Heart left ventricle (tissue), 16 donors: Measurements from ENCODE around the gene DDC. TPM values are rescaled to one million over a fixed set of nuclear protein-coding genes. Genes with fewer than 3 reads are reported as not detected.

ENCODE experiments used
- ATAC-seq, 4 donors: fragments of 200-7000 bp; cut with Tn5 transposase; one replicate each; pipeline ENCODE4 v1.9.1; 2020 to 2022; ENCODE audit warnings: moderate library complexity in 4 of 4, mild to moderate bottlenecking in 3 of 4, moderate number of reproducible peaks in 1 of 4
- DNase-seq, 5 donors: peaks; one replicate each; pipeline ENCODE4 v3.0.0-alpha.2; 2020
- H3K27ac ChIP-seq, 12 donors: fragments of 200-600 bp; sonication (generic) in 4 of 12; one replicate each; pipeline versions ENCODE4 v1.5.0 to v1.8.0; 2016 to 2022; ENCODE audit warnings: mild to moderate bottlenecking in 2 of 12
- H3K27me3 ChIP-seq, 9 donors: fragments of 200-600 bp; sonication (generic) in 2 of 9; one replicate each; pipeline versions ENCODE4 v1.5.1 to v1.8.0; 2016 to 2022; ENCODE audit warnings: mild to moderate bottlenecking in 3 of 9
- H3K36me3 ChIP-seq, 9 donors: fragments of 200-600 bp; sonication (generic) in 2 of 9; one replicate each; pipeline versions ENCODE4 v1.5.0 to v1.8.0; 2018 to 2022; ENCODE audit warnings: mild to moderate bottlenecking in 2 of 9
- H3K4me1 ChIP-seq, 12 donors: fragments of 200-600 bp; sonication (generic) in 4 of 12; one replicate each; pipeline versions ENCODE4 v1.5.0 to v1.8.0; 2016 to 2022; ENCODE audit warnings: mild to moderate bottlenecking in 3 of 12
- H3K4me3 ChIP-seq, 12 donors: fragments of 200-600 bp; sonication (generic) in 4 of 12; one replicate each; pipeline versions ENCODE4 v1.5.0 to v1.8.0; 2017 to 2022; ENCODE audit warnings: mild to moderate bottlenecking in 9 of 12, moderate library complexity in 4 of 12
- H3K9me3 ChIP-seq, 12 donors: fragments of 200-600 bp; sonication (generic) in 4 of 12; one replicate each; pipeline versions ENCODE4 v1.5.0 to v1.8.0; 2016 to 2022; ENCODE audit warnings: mild to moderate bottlenecking in 1 of 12
- POLR2A ChIP-seq, 2 donors: fragments of 450-650 bp; IDR thresholded peaks; one replicate each; pipeline ENCODE4 v1.6.1; 2017; ENCODE audit warnings: antibody characterized with exemption in 2 of 2, mild to moderate bottlenecking in 2 of 2, moderate library complexity in 2 of 2
- WGBS, 4 donors: extraction: QIAGEN DNeasy Blood & Tissue Kit in 2 of 4; methylation state at CpG; one replicate each; pipeline versions ENCODE4 v1.1.5 to v1.1.7; 2013 to 2018; 5-methylcytosine and 5-hydroxymethylcytosine counted together
- intact Hi-C, 10 donors: fragments of 100-400 bp; cut with DNase I; formaldehyde crosslinking; loops; one replicate each; pipeline versions ENCODE4 v1.11.1 to v1.14.2; 2022
- polyA plus RNA-seq, 2 donors: library from polyadenylated mRNA; stranded (reverse); fragments of 200-250 nt; gene quantifications; one replicate each; pipeline ENCODE4 v1.2.3, GENCODE V29; 2013
- total RNA-seq, 9 donors: library from RNA; depleted of rRNA in 2 of 9; stranded (reverse); fragments of >200 nt in 2 of 9; fragmentation: NEBNext Ultra II Directional in 3 of 9; extraction: Animal tissue kit (Norgen Biotek cat#: 25700) in 3 of 9; gene quantifications; one replicate each; pipeline versions ENCODE4 v1.1.0 to v1.2.4, GENCODE V29; 2016 to 2023
- TF ChIP-seq, protein P1 (sequence below), 12 donors: fragments of 200-600 bp; sonication (generic) in 4 of 12; IDR thresholded peaks; one replicate each; pipeline versions ENCODE4 v1.5.0 to v1.8.0; 2018 to 2022; ENCODE audit warnings: antibody characterized with exemption in 12 of 12, mild to moderate bottlenecking in 5 of 12
- donor health status: ischemic (EF 13 %, LVEDD 7.1; RV severe dilation, severe dysfunction).
- donor health status: healthy with polysubstance abuse.
- donor health status: DM: no; HTN: yes; CAD: no.
- donor health status: DM: no; HTN: no; CAD: no.
- donor health status: ischemic (EF 25% LVEDD 6.9; RV normal size, moderate dysfunction).
- donor health status: ischemic (EF 25% LVEDD 5.7; RV mildly dilated, moderate dysfunction).
- donor health status: healthy.
- donor health status: DM: yes; HTN: yes; CAD: no.
- donor health status: ischemic (EF 35%, LVEDD 5.7; RV mildly dilated, moderate dysfunction).
- donor health status: nonischemic (EF 11% LVEDD 7.7; RV severe dilation, severe dysfunction).
- donor health status: DM: yes; HTN: yes; CAD: no.
- donor health status: PGD.
- donor health status: ischemic (EF 29% LVEDD 5.4; RV normal size, mild dysfunction).
- donor health status: nonischemic (EF 23%, LVEDD 6.1; RV moderate dilation, normal function).

Gene DDC
- total and polyA plus RNA-seq, 11 donors = 0.08 TPM; not detected in 10

- TF ChIP-seq, protein P1, sequence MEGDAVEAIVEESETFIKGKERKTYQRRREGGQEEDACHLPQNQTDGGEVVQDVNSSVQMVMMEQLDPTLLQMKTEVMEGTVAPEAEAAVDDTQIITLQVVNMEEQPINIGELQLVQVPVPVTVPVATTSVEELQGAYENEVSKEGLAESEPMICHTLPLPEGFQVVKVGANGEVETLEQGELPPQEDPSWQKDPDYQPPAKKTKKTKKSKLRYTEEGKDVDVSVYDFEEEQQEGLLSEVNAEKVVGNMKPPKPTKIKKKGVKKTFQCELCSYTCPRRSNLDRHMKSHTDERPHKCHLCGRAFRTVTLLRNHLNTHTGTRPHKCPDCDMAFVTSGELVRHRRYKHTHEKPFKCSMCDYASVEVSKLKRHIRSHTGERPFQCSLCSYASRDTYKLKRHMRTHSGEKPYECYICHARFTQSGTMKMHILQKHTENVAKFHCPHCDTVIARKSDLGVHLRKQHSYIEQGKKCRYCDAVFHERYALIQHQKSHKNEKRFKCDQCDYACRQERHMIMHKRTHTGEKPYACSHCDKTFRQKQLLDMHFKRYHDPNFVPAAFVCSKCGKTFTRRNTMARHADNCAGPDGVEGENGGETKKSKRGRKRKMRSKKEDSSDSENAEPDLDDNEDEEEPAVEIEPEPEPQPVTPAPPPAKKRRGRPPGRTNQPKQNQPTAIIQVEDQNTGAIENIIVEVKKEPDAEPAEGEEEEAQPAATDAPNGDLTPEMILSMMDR (IDR thresholded peaks at IDR 0.05) = no peak
- no peak for TF ChIP-seq POLR2A (IDR thresholded peaks at IDR 0.05)
- Histone ChIP-seq H3K27me3 (peaks cover 0 to 13% (median 0%) of the 10 kb centered on the region in 9 donors), H3K27ac (no peak overlapping the region), H3K4me3 (no peak overlapping the region), H3K9me3 (peaks cover 0 to 4% (median 0%) of the 10 kb centered on the region in 12 donors), H3K4me1 (no peaks in the 10 kb centered on the region), H3K36me3 (no peaks in the 10 kb centered on the region)
- DNase-seq = no peak
- intact Hi-C loops = no loop called here
- ATAC-seq = no peak
Measured at GRCh38 chr7:50512384-50512783, 52.8 kb downstream of the DDC start.

DNA sequence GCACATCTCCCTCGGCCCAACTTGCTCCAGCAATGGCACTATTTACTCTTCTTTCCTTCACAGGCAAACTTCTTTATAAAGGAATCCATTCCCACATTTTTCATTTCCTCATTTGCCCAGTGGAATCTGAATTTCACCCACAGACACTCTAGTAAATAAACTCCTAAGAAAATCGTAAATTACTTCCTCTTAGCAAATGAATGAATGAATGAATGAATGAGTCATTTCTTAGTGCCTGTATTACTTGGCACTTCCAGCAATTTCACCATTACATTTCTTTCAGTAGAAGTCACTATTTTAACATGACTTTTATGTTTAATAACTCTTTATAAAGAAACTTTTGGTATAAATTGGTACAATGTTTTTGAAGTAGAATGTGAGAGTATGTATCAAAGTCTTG, 55.7 kb downstream of the DDC start:
- DNase-seq (no peak), ATAC-seq (no peak)
- WGBS, 4 donors = 85 to 87% (median 86%) methylated on average over 2 of the region's 2 CpGs
- TF ChIP-seq, protein P1 (IDR thresholded peaks at IDR 0.05) = no peak
- TF ChIP-seq POLR2A (IDR thresholded peaks at IDR 0.05) = no peak
- Histone ChIP-seq H3K9me3 (no peaks in the 10 kb centered on the region), H3K4me3 (no peak overlapping the region), H3K27ac (no peak overlapping the region), H3K27me3 (peaks cover 0 to 13% (median 0%) of the 10 kb centered on the region in 9 donors), H3K36me3 (no peaks in the 10 kb centered on the region), H3K4me1 (no peaks in the 10 kb centered on the region)
- intact Hi-C loops = no loop called here

DNA sequence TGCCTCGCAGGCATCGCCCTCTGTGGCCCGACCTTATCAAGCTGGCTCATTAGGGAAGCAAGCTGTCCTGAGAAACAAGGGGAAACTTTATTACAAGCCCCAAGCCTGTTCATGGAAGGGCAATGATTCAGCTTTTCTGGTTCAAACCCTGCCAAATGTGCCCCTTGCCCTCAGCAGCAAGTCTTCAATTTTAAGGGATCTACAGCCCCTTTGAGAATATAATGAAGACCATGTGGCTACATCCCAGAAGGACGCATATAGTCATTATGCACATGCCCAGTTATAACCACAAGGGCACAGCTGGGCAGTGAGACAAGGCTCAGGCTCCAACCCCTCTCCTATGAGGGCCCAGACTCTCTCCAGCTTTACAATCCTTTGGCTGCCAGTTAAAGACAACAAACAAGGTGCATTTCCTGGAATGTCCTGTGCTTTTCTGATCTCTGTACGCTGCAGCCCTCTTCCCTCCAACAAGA, 56.7 kb downstream of the DDC start:
- ATAC-seq = no peak
- intact Hi-C loops = no loop called here
- no peak overlapping the region for H3K4me3 ChIP-seq
- H3K36me3 ChIP-seq = no peaks in the 10 kb centered on the region
- 75 to 84% (median 81%) methylated on average over 4 to 5 of the region's 5 CpGs for whole genome bisulfite sequencing, 4 donors
- TF ChIP-seq, protein P1 (IDR thresholded peaks at IDR 0.05) = no peak
- no peak for TF ChIP-seq POLR2A (IDR thresholded peaks at IDR 0.05)
- peaks cover 0 to 13% (median 0%) of the 10 kb centered on the region in 9 donors for H3K27me3 ChIP-seq
- DNase-seq = no peak
- H3K9me3 ChIP-seq = no peaks in the 10 kb centered on the region
- no peaks in the 10 kb centered on the region for H3K4me1 ChIP-seq
- H3K27ac ChIP-seq = no peak overlapping the region

- ATAC-seq = peak in 2 of 4 donors; percentile 20 to 41
- no peaks in the 10 kb centered on the region for H3K36me3 ChIP-seq
Measured at GRCh38 chr7:50507898-50508470, 57.2 kb downstream of the DDC start.

More at GRCh38 chr7:50507898-50508470, 57.2 kb downstream of the DDC start:
- TF ChIP-seq POLR2A (IDR thresholded peaks at IDR 0.05) = no peak
- no peak for DNase-seq
- no peaks in the 10 kb centered on the region for H3K9me3 ChIP-seq
- H3K27me3 ChIP-seq = peaks cover 0 to 8% (median 0%) of the 10 kb centered on the region in 9 donors
- H3K4me1 ChIP-seq = peaks cover 0 to 4% (median 2%) of the 10 kb centered on the region in 12 donors
- H3K27ac ChIP-seq = no peak overlapping the region
- H3K4me3 ChIP-seq = no peak overlapping the region
- intact Hi-C loops = no loop called here
- 71 to 91% (median 75%) methylated on average over 6 to 7 of the region's 7 CpGs for WGBS, 4 donors
